ENCODE results near the gene CLDN6.
"Not testable (repeated sequence)": the region's sequence is repeated elsewhere in the genome, so short reads cannot be mapped to it uniquely, and the experiment has no call there.

The CLDN6 gene, protein sequence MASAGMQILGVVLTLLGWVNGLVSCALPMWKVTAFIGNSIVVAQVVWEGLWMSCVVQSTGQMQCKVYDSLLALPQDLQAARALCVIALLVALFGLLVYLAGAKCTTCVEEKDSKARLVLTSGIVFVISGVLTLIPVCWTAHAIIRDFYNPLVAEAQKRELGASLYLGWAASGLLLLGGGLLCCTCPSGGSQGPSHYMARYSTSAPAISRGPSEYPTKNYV

DNA sequence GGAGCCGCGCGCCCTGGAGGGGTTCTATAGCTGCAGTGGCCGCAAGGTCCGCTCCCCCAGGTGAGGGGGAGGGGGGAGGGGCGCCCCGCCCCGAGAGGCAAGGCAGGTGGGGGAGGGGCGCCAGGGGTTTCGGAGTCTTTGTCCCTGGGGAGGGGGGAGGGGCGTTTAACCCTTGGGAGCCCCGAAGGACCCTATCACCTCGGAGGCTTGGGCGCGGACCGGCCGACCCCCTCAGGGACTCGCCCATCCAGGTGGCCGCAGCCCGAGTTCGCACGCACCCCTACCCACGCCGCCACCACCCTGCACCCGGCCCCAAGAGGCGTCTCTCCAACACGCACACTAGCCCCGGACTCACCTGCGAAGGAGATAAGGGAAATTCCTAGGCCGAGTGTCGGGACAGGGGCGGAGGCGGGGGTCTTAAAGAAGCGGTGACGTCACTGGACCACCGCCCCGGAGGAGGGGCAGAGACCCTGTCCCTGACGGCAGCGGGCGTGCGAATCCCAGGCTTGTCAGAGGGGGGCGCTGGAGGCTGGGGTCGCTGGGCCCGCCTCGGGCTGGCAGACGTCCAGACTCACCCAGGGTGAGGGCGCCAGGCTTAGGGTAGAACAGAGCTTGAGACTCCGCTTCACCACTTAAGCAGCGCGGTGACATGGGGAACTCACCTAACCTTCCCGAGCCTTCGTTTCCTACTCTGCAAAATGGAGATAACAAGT, at the start of gene CLDN6:
TSS of gene CLDN6 (minus strand) at position 390 of the 713 bp plus-strand sequence. CDS start 2,162 bp downstream, outside the sequence.
- no peak for DNase-seq

DNA sequence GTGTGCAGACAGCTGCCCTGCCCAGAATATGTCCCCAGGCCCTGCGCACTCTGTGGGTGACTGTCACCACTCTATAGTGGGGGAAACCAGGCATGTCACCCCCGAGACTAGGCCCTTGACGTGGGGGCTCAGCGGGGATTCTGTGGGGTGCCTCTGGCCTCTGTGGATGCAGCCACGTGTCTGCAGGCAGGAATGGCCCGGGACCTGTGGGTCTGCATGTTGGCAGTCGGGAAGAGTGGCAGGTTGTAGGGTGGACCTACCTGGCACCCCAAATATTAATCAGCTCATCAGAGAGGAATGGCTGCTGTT, 48.4 kb upstream of the CLDN6 start:
- no peak for DNase-seq

DNA sequence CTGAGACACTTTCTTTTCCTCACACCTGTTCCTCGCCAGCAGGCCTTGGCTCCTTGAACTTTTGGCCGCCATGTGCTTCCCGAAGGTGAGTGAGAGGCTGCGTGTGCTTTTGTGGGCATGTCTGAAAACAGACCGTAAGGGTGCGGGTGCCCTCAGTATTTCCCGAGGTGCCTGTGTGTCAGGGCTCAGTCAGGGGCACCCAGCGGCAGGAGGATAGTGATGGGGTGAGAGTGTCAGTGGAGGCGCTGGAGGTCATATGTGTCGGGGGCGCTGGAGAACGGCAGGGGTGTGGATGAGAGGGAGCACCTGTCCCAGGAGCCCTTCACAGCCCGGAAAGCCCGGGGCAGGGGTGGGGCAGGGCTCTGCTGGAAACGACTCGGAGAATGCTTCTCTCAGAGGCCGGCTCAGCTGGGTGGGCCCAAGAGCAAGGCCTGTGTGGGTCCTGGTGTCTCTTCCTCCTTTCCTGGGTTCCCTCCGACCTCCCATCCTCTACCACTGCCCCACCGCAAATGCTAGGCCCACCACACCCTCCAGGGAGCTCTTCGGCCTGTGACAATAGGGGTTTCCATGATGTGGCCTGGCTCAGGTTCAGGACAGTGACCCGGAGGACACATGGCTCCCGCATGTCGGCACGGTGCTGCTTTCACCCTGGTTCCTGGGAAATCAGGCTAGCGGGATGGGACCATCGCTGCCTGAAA, 47.9 kb upstream of the CLDN6 start:
- peak; percentile 40 for DNase-seq

DNA sequence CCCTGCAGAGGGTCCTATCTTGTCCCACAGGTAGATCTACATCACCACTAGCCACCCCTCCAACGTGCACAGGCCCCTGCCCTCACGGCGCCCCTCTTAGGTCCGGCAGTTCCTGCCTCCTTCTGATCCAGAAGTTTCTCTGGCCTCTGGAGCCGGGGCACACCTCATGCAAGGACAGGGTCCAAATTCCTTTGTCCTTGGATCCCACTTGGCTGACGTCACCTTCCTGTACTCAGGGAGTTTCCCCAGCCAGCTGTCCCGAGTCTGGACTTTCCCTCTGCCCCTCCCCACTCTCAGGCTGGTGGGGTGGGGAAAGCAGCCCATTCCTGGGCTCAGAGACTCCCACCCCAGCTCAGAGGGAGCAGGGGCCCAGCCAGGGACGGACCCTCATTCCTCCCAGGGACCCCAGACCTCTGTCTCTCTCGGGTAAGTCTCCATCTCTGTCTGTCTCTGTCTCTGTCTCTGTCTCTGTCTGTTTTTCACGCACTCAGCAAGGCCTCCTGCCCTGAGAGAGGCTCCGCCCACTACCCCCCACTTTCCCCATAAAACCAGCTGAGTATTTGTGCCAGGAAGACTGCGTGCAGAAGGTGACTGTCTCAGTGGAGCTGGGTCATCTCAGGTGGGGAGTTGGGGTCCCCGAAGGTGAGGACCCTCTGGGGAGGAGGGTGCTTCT, 47.2 kb upstream of the CLDN6 start, which contains the start of gene IL32:
TSS of gene IL32 (plus strand) at position 572 of the 673 bp plus-strand sequence. CDS start 172 bp downstream, outside the sequence.
- DNase-seq, result peak; percentile 60

DNA sequence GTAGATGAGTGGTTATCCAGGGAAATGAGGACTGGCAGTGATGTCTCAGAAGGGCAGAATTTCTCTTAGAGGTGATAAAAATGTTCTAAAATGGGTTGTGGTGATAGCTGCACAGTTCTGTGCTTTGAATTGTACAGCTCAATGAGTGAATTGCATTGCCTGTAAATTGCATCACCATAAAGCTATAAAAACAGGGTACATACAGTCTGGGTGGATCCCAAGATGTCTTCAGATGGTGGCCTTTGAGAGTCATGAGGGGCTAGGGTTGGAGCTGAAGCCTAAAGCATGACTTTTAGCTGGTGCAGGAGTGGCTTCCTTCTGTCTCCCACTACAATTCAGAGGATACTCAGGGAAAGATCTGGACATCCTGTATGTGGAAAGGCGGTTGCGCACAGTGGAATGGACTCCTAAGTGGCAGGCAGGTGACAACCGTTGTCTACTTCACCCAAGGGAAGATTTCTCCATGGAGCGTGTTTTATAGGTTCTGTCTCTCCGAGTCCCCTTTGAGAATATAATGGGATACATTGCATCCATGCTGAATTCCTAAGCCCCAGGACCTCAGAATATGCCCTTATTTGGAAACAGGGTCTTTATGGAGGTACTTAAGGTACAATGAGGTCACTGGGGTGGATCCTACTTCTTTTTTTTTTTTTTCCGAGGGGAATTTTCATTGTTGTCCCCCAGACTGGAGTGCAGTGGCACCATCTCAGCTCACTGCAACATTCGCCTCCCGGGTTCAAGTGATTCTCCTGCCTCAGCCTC, 45.8 kb upstream of the CLDN6 start:
- no peak for DNase-seq

DNA sequence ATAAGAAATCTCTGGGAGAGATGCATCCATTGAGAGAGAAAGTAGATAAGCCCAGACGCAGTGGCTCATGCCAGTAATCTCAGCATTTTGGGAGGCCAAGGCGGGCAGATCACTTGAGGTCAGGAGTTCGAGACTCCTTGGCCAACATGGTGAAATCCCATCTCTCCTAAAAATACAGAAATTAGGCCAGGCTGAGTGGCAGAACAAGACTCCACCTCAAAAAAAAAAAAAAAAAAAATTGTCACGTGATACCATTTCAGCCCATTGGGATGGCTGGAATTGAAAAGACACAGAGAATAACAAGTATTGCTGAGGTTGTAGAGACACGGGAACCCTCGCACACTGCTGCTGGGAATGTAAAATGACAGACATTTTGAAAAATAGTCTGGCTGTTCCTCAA, 44.6 kb upstream of the CLDN6 start:
- DNase-seq, result no peak

DNA sequence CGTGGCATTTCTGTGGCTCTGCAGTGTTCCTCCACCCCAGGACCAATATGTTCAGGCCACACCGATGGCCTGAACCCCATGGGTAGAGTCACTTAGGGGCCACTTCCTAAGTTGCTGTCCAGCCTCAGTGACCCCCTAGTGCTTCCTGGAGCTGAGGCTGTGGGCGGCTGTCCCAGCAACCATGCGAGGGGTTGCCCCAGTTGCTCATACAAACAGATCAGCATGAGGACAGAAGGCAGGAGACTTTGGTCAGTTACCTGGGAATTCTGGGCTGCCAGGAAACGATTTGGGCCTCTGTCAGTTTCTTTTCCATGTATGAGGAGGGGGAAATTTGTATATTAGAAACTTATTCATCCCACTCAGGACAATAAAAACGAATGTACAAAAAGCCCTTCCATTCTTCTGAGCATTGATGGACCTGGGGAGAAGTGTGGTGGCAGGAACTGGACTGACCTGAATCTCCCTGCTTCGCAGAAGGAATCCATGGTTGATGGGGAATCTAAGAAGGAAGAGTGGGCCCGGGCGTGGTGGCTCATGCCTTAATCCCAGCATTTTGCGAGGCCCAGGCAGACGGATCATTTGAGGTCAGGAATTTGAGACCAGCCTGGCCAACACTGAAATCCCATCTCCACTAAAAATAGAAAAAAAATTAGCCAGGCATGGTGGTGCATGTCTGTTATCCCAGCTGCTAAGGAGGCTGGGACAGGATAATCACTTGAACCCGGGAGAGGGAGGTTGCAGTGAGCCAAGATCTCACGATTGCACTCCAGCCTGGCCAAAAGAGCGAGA, 42.5 kb upstream of the CLDN6 start:
- DNase-seq, result no peak

DNA sequence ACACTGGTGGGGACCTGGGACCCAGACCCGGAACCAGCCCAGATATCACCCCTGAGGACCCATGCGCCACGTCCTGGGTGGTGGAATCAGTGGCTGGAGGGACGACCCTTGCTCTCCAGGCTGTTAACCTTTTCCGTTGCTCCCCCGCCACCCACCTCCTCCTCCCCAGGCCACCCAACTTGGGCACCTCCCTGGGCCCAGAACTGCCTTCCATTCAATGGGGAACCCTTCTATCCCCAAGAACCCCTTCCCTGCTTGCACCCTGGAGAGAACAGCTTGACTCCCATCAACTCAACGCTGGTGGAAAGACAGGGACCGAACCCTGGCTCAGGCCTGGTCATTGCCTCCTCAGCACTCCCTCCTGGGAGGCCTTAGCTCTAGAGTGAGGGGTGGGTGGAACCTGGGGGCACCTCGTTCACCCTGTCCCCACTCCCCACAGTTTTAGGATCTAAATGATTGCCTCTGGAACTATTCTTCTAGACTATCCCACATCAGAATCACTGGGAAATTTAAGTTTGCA, 41.8 kb upstream of the CLDN6 start:
- no peak for DNase-seq

DNA sequence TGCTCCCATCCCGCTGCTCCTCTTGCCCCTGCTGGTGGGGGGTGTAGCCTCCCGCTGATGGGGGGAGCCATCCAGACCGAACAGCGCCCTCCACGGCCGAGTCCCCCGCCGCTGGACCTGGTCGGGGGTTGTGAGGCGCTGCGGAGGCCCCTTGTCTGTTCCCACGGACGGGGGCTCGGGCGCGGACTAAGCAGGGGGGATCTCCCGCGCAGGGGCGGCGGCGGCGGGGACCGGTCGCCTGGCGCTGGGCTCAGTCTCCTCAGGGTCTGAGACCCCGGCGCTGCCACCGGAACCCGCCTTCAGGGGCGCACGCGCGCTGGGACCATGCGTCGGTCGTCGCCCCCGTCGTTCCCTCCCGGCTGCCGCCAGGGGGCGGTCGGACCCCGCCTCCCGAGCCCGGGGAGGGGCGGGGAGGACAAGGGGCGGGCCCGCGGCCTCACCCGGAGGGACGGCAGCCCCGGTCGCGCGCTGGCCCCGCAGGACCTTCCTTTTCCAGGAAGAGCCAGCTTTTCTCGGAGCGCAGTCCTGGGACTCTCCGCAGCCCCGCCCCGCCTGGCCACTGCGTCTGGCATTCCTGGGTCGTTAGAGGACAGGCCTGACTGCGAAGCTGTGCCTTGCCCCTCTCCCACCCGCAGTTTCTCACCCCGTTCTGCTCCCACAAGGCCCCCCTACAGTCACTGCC, 41.2 kb upstream of the CLDN6 start:
- DNase-seq, result peak; percentile 81

DNA sequence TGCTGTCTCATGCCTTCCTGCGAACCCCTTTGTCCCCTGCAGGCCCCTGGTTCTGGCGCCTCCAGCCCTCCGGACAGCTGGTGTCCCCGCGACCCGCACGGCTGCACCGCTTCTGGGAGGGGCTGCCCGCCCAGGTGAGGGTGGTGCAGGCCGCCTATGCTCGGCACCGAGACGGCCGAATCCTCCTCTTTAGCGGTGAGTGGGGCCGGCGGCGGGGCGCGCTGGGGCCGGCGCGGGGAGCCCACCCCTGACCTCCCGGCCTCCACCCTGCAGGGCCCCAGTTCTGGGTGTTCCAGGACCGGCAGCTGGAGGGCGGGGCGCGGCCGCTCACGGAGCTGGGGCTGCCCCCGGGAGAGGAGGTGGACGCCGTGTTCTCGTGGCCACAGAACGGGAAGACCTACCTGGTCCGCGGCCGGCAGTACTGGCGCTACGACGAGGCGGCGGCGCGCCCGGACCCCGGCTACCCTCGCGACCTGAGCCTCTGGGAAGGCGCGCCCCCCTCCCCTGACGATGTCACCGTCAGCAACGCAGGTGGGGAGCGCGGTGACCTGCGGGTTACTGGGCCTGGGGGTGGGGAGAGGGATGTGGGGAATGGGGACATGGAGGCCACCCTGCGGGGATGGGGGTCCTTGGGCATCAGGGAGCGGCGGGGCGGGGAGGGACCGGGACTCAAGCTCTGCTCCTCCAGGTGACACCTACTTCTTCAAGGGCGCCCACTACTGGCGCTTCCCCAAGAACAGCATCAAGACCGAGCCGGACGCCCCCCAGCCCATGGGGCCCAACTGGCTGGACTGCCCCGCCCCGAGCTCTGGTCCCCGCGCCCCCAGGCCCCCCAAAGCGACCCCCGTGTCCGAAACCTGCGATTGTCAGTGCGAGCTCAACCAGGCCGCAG, 40.4 kb upstream of the CLDN6 start:
- peak; percentile 51 for DNase-seq

DNA sequence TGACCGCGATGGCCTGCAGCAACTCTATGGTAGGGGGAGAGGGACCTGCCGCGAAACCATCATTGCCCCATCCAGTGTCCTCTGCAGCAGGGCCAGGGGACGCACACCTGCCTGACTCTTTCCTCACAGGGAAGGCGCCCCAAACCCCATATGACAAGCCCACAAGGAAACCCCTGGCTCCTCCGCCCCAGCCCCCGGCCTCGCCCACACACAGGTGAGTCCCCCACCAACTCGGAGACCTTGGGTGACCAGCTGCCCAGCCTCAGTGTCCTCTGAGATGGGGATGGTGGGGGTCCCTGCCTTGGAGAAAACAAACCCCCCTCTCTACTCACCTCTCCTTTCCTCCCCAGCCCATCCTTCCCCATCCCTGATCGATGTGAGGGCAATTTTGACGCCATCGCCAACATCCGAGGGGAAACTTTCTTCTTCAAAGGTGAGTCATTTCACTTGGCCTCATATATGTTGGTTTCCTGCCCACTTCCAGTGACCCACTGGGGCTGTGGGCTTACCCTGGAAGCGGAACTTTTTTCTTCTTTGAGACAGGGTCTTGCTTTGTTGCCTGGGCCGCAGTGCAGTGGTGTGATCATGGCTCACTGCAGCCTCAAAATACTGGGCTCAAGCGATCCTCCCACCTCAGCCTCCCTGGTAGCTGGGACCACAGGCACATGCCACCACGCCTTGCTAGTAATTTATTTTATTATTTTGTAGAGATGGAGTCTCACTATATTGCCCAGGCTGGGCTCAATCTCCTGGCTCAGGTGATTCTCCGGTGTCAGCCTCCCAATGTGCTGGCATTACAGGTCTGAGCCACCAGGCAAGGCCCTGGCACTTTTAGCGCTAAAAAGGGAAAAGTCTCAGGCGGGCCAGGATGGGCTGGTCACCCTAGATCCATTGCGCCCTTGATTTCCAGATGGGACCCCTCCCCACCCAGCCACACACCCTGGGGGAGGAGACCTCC, 39.5 kb upstream of the CLDN6 start:
- DNase-seq, result no peak

DNA sequence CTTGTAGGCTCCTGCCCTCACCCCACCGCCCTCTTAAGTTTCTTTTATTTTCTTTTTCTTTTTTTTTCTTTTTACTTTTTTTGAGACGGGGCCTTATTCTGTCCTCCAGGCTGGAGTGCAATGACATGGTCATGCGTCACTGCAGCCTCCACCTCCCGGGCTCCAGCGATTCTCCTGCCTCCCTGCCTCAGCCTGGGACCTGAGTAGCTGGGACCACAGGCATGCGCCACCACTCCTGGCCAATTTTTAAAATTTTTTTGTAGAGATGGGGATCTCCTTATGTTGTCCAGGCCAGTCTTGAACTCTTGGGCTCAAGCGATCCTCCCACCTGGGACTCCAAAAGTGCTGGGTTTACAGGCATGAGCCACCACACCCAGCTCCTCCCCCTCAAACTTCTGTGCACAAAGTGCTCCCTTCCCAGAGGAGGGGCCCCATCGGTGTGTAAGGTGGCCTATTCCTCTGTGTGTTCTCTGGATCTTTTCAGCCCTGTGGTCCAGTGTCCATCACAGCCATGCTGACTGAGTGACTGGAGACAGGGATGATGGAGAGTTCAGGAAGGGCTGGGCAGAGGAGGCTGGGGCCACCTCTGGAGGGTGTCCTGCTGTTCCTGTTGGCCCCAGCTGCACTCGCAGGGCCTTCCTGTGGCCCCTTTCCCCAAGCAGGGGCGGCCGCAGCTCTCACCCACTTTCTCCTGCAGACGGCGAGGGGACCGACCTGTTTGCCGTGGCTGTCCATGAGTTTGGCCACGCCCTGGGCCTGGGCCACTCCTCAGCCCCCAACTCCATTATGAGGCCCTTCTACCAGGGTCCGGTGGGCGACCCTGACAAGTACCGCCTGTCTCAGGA, 38.6 kb upstream of the CLDN6 start:
- DNase-seq, result no peak

DNA sequence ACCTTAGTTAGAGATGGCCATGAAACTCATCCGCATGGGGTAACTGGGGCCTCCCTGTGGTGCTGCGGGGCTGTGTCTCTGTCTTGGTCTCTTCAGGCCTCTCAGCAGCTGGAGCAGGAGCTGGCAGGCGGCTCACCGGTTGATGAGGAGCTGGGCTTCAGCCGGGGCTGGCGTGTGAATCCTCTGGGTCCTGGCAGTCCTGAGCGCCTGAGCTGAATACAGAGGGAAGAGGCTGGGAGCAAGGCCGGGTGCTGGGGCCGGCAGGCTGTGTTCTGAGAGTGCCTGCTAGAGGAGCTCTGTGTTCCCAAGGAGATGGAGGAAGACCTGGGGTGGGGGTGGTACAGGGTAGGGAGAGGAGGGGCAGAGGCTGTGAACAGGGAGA, 37.7 kb upstream of the CLDN6 start:
- not testable (repeated sequence) for DNase-seq

DNA sequence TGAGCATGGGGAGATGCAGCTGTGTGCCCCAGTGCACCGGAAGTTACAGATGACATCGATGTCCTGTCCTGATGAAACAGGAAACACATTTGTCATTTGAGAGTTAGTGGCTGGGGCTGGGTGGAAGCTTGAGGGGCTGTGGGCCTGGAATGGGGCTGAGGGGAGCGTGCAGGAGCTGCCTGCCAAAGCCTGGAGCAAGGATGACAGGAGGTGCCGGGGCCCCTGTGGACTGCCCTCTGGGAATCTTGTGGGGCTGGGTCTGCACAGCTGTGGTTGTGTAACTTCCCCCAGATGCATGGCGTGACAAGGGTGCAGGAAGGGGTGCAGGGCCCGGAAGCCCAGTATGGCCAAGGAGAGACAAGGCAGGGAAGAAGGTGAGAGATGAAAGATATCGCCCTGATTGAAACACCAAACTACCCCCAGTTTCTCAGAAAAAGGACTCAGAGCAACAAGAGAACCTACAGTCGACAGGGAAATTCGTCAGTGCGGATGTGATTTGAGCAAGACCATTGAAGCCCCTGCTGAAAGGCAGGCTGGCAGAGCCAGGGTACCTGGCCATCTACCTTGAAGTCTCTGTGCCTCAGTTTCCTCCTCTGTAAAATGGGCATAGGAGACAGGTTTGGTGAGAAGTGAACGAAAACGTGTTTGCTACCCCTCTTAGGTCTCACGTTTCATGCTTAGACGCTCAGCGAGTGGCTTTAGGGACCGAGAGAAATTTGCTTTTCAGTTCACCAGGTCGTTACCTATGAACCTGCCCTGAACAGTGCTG, 37.2 kb upstream of the CLDN6 start:
- DNase-seq, result no peak

DNA sequence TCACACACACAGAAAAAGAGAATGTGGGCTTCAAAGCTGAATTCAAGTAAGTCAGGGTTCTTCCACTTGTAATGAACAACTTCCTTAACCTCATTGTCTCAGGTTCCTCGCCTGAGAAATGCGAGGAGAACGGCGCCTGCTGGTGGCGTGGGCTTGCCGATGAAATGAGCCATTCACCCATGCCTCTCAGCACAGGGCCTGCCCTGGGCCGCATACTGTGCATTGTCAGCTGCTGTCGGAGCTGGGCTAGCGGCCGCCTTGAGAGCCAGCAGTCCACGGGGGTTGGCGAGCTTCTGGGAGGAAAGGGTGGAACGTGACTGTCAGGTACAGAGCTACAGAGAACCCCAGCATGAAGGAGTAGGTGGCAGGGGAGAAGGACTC, 35.3 kb upstream of the CLDN6 start:
- DNase-seq, result not testable (repeated sequence)

DNA sequence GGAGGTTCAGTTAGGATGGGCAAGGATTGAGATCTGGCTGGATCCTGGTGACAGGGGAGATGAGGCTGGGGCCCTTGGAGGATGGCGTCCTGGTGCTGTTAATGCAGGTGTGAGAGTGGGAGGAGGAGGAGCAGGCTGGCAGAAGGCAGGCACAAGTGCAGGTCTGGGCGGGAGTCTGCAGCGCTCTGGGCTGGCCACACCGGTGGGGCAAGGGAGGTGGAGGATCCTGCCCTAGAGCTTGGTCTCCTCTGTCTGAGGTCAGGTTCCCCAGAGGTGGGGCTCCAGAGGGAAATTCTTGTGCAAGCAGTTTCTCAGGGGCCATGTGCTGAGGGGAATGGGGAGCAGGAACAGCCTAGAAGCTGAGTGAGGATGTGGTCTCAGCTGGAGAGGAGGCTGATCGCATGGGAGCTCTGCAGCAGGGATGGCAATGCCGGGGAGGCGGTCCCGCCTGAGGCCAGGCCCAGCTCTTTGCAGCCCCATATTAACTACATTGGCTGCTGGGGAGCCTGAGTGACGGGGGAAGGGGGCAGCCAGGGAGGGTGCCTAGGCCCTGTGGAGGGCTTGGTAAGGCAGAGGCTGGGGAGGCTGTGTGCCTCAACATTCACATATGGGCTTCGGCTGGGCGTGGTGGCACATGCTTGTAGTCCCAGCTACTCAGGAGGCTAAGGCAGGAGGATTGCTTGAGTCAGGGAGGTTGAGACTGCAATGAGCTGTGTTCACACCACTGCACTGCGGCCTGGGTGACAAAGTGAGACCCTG, 34.8 kb upstream of the CLDN6 start:
- not testable (repeated sequence) for DNase-seq

Data from activated CD4-positive, alpha-beta T cell treated with anti-CD3 and anti-CD28 coated beads, Interleukin-2, amount 50 U/mL, for 1 hour (primary cell).